ENCODE measurements around the gene UST.
A peak's percentile ranks its signal among the peaks of the same experiment; 100 is the strongest.
"Not testable (repeated sequence)": the region's sequence is repeated elsewhere in the genome, so short reads cannot be mapped to it uniquely, and the experiment has no call there.

The UST gene

GRCh38 chr6:149015535-149016525, 269.0 kb downstream of the UST start:
- DNase-seq = no peak

- DNase-seq = no peak
Observed at GRCh38 chr6:149016716-149017115, 269.9 kb downstream of the UST start.

GRCh38 chr6:149020319-149020718, 273.5 kb downstream of the UST start:
- no peak for DNase-seq

- DNase-seq = no peak
Observed at GRCh38 chr6:149024361-149024760, 277.5 kb downstream of the UST start.

GRCh38 chr6:149025061-149025460, 278.2 kb downstream of the UST start:
- no peak for DNase-seq

GRCh38 chr6:149026530-149026942, 279.7 kb downstream of the UST start:
- peak; percentile 54 to 79 for DNase-seq

GRCh38 chr6:149027484-149027883, 280.7 kb downstream of the UST start:
- no peak for DNase-seq

GRCh38 chr6:149028767-149029405, 282.1 kb downstream of the UST start:
- peak; percentile 76 to 82 for DNase-seq

- DNase-seq = no peak
Observed at GRCh38 chr6:149031201-149031858, 284.5 kb downstream of the UST start.

GRCh38 chr6:149031859-149032598, 285.2 kb downstream of the UST start:
- no peak for DNase-seq

- DNase-seq = no peak
Observed at GRCh38 chr6:149032599-149033405, 286.0 kb downstream of the UST start.

GRCh38 chr6:149033454-149033853, 286.6 kb downstream of the UST start:
- no peak for DNase-seq

GRCh38 chr6:149035766-149036165, 288.9 kb downstream of the UST start:
- no peak for DNase-seq

GRCh38 chr6:149037051-149037671, 290.3 kb downstream of the UST start:
- DNase-seq = no peak

- DNase-seq = not testable (repeated sequence)
Observed at GRCh38 chr6:149039025-149039424, 292.2 kb downstream of the UST start.

GRCh38 chr6:149041953-149042352, 295.1 kb downstream of the UST start:
- no peak for DNase-seq

GRCh38 chr6:149043476-149044130, 296.8 kb downstream of the UST start:
- DNase-seq = peak in 1 of 2 experiments; percentile 15

- no peak for DNase-seq
Observed at GRCh38 chr6:149044528-149044927, 297.7 kb downstream of the UST start.

GRCh38 chr6:149045404-149045803, 298.6 kb downstream of the UST start:
- no peak for DNase-seq

GRCh38 chr6:149046164-149046821, 299.5 kb downstream of the UST start:
- DNase-seq = no peak
